MV-4-11 (cell line): ENCODE data around the gene KCNIP1.
"Not testable (repeated sequence)": the region's sequence is repeated elsewhere in the genome, so short reads cannot be mapped to it uniquely, and the experiment has no call there.

ENCODE experiments used
- DNase-seq: peaks from one replicate; lab custom pipeline; 2025; lab: John Stamatoyannopoulos, UW

Gene KCNIP1

DNA sequence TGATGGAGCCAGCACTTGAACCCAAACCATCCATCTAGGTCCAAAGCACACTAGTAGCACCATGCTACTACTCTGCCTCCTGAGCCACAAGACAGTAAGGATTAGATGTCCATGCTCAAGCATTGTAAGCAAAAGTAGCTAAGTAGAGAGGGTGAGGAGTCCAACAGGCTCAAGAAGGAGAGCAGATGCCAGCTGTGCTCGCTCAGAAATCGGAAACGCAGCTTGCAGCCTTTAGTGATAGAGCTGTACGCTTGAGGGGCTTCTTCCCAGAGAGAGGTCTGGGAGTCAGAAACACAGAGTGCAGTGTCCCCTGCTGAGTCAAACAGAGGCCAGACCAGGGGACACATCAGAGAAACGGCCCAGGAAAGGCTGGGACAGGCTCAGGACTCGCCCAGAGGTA is 247.0 kb downstream of the KCNIP1 start:
- no peak for DNase-seq

DNA sequence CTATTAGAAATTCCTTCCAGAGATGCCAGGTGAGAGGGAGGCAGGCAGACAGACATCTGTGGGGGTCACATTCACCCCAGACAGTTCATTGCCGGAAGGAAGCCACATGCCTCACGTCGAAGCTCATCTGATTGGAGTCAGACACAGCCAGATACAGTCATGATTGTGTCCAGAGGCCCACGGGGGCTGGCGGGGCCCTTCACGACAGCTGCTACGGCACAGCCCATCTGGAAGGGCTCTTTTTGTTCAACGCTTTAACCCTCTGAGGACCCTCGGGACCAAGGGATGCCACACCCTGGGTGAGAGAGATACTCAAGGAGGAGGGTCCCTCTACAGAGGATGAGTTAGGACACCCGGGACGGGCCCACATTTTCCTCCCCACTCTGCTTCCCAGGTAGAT is 247.8 kb downstream of the KCNIP1 start:
- no peak for DNase-seq

DNA sequence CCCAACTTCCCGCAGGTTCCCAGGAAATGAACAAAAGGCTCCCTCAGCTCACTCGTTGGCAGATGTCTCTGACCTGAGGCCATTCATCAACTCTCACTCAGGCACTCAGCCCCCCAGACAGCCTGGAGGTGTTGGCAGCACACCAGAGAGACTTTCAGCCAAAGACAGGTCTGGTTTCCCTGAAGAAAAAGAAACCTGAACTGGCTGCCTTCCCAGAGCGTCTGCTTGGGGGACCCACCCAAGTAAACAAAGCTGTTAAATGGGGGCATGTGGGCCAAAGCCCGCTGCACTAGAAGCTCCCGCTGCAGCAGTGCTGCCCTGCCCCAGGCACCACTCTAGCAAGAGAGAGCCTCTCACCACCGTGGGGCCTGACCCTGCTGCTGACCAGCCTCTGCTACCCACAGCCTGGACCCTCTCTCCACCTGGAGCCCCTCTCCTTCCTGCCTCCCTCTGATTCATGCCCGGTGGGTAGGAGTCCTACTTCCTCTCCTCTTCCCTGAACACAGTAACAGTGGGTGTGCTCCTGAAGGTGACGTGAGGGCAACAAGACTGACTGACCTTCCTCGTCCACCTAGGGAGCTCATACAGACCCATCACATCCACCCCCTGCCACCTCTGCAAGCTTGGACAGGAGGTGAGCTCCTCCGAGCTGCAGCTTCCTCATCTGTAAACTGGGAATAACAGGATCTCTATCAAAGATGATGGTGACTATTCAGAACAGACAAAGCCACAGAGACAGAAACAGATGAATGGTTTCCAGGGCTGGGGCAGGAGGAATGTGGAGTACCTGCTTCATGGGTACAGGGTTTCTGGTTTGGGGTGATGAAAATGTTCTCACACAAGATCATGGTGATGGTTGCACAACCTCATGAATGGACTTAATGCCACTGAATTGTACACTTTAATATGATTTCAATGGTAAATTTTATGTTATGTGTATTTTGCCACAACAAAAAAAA is 248.7 kb downstream of the KCNIP1 start:
- no peak for DNase-seq

- no peak for DNase-seq
Observed at GRCh38 chr5:170753311-170753710, 249.5 kb downstream of the KCNIP1 start.

- not testable (repeated sequence) for DNase-seq
Observed at GRCh38 chr5:170754508-170754907, 250.7 kb downstream of the KCNIP1 start.

GRCh38 chr5:170755679-170756456 is 252.0 kb downstream of the KCNIP1 start:
- DNase-seq = no peak

DNA sequence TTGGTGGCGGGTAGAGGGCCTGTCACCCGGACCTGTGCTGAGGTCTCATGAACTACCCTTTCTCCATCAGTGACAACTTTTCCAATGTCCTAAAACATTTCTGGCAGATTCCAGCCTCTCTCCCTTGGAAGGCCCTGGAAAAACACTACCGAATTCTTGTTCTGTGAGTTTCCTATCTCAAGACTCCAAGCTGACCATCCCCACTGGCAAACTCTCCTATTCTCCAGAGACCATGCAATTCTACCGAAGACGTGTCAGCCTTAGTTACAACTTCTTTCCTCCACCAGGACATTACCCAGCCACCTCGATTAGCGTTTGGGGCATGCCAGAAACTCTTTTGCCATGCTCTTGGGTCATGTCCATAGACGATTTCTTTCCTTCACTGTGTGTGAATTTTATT is 252.9 kb downstream of the KCNIP1 start:
- no peak for DNase-seq

DNA sequence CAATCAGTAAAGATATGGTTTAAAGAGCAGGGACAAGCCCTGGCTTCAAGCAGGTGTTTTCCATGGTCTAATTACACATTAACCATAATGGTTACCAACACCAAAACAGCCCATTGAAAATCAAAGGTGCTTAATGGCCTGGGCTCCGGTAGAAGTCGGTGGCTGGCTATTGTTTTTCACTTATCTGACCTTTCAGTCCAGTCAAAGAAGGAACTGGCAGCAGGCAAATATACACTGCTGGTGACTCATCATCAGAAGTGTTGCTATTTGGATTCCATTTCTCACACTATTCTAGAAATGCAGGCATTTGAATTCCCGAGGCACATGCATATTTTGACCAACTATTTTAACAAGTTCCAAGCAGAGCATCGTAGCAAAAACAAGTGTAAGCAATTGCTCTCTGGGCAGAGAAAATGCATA is 253.4 kb downstream of the KCNIP1 start:
- no peak for DNase-seq

- DNase-seq = no peak
Observed at GRCh38 chr5:170757669-170758068, 253.8 kb downstream of the KCNIP1 start.

GRCh38 chr5:170758481-170758880 is 254.7 kb downstream of the KCNIP1 start:
- DNase-seq = no peak

DNA sequence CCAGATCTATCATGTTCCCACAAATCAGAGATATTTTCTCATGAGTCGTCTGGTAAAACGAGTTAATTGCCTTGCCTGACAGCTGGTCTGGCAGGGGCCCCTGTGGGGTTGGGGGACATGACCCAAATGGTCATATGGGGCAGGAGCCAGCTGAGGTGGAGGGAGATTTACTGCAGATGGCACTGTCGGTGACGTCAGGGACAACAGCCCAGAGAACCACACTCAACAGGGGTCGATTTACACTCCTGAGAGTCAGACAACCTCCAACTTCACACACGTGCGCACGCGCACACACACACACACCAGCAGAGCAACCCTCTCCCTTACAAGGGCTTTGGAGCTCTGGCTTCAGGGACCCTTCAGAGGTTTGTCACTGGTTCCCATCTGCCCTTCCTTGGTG is 256.3 kb downstream of the KCNIP1 start:
- DNase-seq = no peak

- DNase-seq = no peak
Observed at GRCh38 chr5:170761048-170761707, 257.4 kb downstream of the KCNIP1 start.

DNA sequence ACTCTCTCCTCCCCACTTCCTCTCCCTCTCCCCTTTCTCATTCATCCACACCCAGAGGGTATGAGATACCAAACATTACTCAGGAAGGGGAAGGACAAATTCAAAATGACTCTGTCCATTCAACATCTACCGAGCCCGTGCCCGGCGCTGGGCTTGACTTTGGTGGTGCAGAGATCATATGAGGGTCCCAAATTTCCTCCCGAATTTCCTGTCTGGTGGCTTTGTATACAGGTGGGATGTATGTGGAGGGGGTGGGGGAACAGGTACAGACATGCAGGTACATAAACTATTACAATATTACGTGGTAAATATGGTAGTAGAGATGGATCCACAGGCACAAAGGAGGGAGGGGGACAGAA is 257.9 kb downstream of the KCNIP1 start:
- DNase-seq = no peak

DNA sequence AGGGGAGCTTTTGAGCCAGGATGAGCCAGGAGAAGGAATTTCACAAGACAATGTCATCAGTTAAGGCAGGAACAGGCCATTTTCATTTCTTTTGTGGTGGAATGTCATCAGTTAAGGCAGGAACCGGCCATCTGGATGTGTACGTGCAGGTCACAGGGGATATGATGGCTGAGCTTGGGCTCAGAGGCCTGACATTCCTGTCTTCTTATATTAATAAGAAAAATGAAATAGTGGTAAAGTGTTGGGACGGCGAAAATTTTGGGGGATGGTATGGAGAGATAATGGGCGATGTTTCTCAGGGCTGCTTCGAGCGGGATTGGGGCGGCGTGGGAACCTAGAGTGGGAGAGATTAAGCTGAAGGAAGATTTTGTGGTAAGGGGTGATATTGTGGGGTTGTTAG is 258.5 kb downstream of the KCNIP1 start:
- DNase-seq = not testable (repeated sequence)

DNA sequence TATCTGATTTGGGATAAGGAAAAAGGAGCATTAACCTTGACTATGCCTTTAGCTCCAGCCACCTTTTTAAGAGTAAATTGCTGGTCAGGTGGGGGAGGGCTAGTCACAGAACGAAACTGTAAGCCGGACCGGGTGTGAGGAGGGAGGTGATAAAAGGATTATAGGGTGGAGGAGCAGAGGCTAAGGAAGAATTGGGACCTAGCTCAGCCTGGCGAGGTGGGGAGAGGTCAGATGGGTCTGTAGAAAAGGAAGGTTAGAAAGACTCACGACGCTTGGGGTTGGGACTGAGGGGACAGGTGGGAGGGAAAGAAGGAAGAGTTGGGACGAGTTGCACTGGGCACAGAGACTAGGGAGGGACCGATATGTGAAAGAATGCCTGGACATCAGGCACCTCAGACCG is 262.0 kb downstream of the KCNIP1 start:
- not testable (repeated sequence) for DNase-seq

DNA sequence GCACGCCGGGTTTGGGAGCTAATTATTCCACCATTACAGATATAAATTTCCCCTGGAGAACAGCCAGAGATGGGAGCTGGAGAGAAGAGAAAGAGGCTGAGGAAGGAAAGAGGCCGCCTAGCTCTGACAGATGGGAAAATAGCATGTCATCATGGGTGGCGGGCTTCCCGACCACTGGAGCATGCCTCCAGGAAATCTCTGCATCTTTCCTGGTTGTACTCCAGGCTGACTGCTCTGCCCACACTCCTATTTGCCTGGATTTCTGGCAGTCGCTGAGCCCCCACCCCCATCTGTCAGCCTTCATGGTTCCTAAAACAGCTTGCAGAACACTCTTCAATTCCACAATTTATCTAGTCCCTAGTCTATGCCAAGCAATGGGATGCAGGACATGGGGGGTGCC is 265.4 kb downstream of the KCNIP1 start:
- no peak for DNase-seq

GRCh38 chr5:170769898-170770416 is 266.1 kb downstream of the KCNIP1 start:
- DNase-seq = no peak

DNA sequence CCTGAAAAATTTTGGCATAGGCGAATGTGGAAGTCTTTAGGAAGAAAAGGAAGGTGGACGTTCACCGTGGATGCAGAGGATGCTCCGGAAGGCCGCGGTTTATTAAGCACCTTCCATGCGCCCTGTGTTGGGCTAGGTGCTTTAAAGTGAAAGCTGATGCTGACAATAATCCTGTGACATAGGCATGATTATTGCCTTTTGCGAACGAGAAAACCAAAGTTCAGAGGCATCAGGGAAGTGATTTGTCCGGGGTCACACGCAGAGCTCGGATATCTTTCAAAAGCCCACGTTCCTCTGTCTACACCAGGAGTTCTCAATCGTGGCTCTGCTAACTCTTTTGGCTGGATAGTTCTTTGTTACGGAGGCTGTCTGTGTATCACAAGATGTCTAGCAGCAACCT is 267.7 kb downstream of the KCNIP1 start:
- DNase-seq = no peak

DNA sequence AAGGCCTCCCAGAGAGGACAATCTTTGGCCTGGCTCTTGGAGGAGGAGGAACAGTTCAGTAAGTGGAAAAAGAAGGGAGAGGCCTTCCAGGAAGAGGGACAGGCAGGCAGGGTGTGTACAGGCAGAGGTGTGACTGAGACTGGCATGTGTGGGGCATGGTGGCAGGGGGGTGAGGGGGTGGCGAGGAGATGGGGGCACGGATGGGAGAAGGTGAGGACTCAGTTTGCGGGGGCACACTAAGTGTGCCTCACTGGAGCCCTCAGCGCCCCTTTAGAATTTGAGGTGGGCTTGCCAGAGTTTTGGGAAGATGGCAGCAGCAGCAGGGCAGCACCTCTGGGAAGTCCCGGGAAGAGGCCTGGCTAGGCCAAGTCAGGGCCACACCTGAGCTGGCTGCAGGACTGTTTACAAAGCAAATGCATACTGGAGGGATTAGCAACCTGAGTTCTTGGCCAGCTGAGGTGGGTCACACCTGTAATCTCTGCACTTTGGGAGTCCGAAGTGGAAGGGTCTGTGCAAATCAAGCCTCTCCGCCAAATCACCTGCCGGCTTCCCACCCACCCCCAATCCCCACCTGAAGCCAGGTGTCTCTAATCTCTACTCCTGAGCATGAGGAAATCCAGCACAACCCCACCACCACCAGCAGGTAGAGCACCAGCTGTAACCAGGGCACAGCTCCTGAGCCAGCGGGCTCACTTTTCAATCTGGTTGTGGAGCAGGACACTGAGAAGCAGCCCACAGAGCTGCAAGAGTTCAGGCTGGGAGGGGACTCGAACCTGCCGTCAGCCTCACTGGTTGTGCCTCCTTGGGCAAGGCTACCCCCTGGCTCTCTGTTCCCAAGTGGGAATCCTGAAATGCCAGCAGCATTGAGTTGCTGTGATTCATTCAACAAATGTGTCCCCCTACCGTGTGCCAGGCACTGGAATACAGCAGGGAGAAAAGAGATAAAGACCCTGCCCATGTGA is 269.5 kb downstream of the KCNIP1 start:
- DNase-seq = no peak

GRCh38 chr5:170774831-170775230 is 271.0 kb downstream of the KCNIP1 start:
- DNase-seq = no peak

DNA sequence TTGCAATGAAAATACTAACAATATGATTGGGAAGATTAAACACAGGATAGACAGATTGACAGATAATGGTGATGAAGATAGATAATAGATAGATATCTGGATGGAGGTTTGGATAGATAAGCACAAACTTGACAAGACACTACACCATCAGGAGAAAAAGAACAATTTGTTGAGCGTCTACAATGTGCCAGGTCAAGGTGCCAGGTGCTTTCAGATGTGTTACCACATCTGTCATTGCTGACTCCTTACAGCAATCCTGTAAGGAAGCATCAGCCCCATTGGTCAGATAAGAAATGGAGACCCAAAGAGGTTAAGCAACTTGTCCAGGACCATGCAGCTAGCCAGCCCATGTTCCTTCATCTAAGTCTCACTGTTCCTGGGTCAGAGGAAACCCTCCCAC is 278.1 kb downstream of the KCNIP1 start:
- no peak for DNase-seq
